ENCODE measurements around the gene BBS1.

BBS1 gene

DNA sequence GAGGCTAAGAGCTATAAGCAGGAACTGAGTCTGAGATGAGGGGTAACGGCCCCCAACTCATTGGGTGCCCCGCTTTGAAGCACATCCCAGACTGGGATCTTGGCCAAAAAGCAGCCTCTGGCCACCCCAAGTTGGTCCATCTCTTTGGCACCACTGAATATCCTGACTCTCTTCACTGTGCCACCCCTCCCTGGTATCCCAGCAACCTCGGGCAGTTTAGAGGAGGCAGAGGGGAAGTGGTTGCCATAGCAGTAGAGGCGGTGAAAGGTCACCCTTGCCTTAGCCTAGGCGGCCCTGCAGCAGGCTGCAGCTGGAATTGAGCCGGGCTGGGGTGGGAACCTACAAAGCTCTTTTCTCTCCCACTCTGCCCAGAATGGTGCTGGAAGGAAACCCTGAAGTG is 42.7 kb upstream of the BBS1 start:
- H2AFZ ChIP-seq (ENCODE audit: insufficient read depth, low read length, poor library complexity), result no peak overlapping the region
- H3K23ac ChIP-seq (ENCODE audit: low read length), result no peak overlapping the region
- H2BK12ac ChIP-seq (ENCODE audit: low read length), result no peak overlapping the region
- H3K18ac ChIP-seq (ENCODE audit: low read length), result no peak overlapping the region
- peak; percentile 31 to 72 for DNase-seq
- H4K12ac ChIP-seq (ENCODE audit: low read depth, low read length), result no peak overlapping the region
- no peak overlapping the region for H3K14ac ChIP-seq (ENCODE audit: low read length)
- H3K4me1 ChIP-seq (ENCODE audit: control insufficient read depth in 1 of 2, insufficient read depth in 2 of 2, low read length in 2 of 2), result peaks cover 9 to 10% of the 10 kb centered on the region in 2 experiments
- peaks cover 4% of the 10 kb centered on the region for H3K79me2 ChIP-seq (ENCODE audit: control insufficient read depth, insufficient read depth, low read length, poor library complexity)
- H3K9ac ChIP-seq (ENCODE audit: low read length), result no peak overlapping the region
- no CpG with 5 or more reads among the region's 6 CpGs for WGBS (ENCODE audit: extremely low coverage, insufficient coverage, insufficient read length)
- no peak overlapping the region for H2BK120ac ChIP-seq (ENCODE audit: insufficient read depth, low read length, poor library complexity)
- no peaks in the 10 kb centered on the region for H3K27me3 ChIP-seq (ENCODE audit: insufficient read depth, low read length)
- H3K4me2 ChIP-seq (ENCODE audit: low read length), result peak overlapping the region; percentile 80
- H3K79me1 ChIP-seq (ENCODE audit: low read length), result peaks cover 9% of the 10 kb centered on the region
- no peak overlapping the region for H3K4ac ChIP-seq (ENCODE audit: low read depth, low read length)
- H3K27ac ChIP-seq (ENCODE audit: low read depth, low read length), result no peak overlapping the region
- no peak overlapping the region for H4K91ac ChIP-seq (ENCODE audit: low read depth, low read length)
- no peak overlapping the region for H2AK5ac ChIP-seq (ENCODE audit: low read length)
- no peak overlapping the region for H3K4me3 ChIP-seq (ENCODE audit: low read depth, low read length)
- H4K8ac ChIP-seq (ENCODE audit: low read depth, low read length), result no peak overlapping the region
- peaks cover 3 to 4% of the 10 kb centered on the region in 2 experiments for H3K36me3 ChIP-seq (ENCODE audit: control insufficient read depth in 1 of 2, insufficient read depth in 2 of 2, low read length in 2 of 2)
- no peak overlapping the region for H2BK5ac ChIP-seq (ENCODE audit: low read depth, low read length, poor library complexity)
- no peaks in the 10 kb centered on the region for H3K9me3 ChIP-seq (ENCODE audit: insufficient read depth, low read depth, low read length)

DNA sequence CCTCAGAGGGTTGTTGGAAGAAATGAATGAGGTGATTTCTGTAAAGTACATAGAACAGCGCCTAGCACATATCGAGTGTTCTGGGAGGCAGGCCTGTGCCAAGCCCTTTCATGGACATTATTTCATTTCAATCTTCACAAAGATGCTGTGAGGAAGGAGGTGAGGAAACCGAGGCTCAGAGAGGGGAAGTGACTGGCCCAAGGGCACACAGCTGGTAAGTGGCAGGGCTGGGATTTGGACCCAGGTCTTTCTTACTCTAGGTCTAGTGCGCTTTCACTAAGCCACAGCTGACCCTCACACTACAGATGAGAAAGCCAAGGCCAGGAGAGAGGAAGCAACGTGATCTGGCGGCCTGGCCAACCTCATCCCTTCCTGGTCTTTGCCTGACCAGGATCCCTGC is 41.7 kb upstream of the BBS1 start:
- no peak overlapping the region for H4K8ac ChIP-seq (ENCODE audit: low read depth, low read length)
- H3K27ac ChIP-seq (ENCODE audit: low read depth, low read length), result no peak overlapping the region
- no peak overlapping the region for H3K4me2 ChIP-seq (ENCODE audit: low read length)
- H3K9me3 ChIP-seq (ENCODE audit: insufficient read depth, low read depth, low read length), result no peaks in the 10 kb centered on the region
- no peaks in the 10 kb centered on the region for H3K27me3 ChIP-seq (ENCODE audit: insufficient read depth, low read length)
- H2AFZ ChIP-seq (ENCODE audit: insufficient read depth, low read length, poor library complexity), result no peak overlapping the region
- no peak overlapping the region for H2BK5ac ChIP-seq (ENCODE audit: low read depth, low read length, poor library complexity)
- WGBS (ENCODE audit: extremely low coverage, insufficient coverage, insufficient read length), result no CpG with 5 or more reads among the region's 6 CpGs
- H3K4ac ChIP-seq (ENCODE audit: low read depth, low read length), result no peak overlapping the region
- H3K18ac ChIP-seq (ENCODE audit: low read length), result no peak overlapping the region
- no peak overlapping the region for H2BK120ac ChIP-seq (ENCODE audit: insufficient read depth, low read length, poor library complexity)
- no peak overlapping the region for H3K4me3 ChIP-seq (ENCODE audit: low read depth, low read length)
- no peak overlapping the region for H3K9ac ChIP-seq (ENCODE audit: low read length)
- peaks cover 4% of the 10 kb centered on the region for H3K79me2 ChIP-seq (ENCODE audit: control insufficient read depth, insufficient read depth, low read length, poor library complexity)
- DNase-seq, result no peak
- no peak overlapping the region for H4K91ac ChIP-seq (ENCODE audit: low read depth, low read length)
- no peak overlapping the region for H2BK12ac ChIP-seq (ENCODE audit: low read length)
- peaks cover 9 to 10% of the 10 kb centered on the region in 2 experiments for H3K4me1 ChIP-seq (ENCODE audit: control insufficient read depth in 1 of 2, insufficient read depth in 2 of 2, low read length in 2 of 2)
- H3K36me3 ChIP-seq (ENCODE audit: control insufficient read depth in 1 of 2, insufficient read depth in 2 of 2, low read length in 2 of 2), result peaks cover 9 to 11% of the 10 kb centered on the region in 2 experiments
- no peak overlapping the region for H4K12ac ChIP-seq (ENCODE audit: low read depth, low read length)
- H3K79me1 ChIP-seq (ENCODE audit: low read length), result peaks cover 9% of the 10 kb centered on the region
- no peak overlapping the region for H3K23ac ChIP-seq (ENCODE audit: low read length)
- no peak overlapping the region for H3K14ac ChIP-seq (ENCODE audit: low read length)
- H2AK5ac ChIP-seq (ENCODE audit: low read length), result no peak overlapping the region

DNA sequence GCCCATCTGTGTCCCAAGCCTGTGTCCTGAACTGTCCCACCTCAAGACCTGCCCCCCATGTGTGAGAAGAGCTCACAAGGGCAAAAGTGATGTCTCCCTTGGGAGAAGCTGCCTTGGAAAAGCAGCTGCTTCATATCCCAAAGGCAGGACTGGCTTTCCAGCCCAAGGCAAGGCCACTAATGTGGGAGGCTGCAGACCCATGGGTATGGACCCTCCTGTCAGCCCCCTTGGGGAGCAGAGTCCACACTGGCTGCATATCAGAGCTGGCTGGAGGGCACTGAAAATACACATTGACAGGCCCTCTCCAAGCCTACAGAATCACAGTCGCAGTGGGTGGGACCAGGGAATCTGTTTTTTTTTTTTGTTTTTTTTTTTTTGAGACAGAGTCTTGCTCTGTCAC is 41.0 kb upstream of the BBS1 start:
- no peak overlapping the region for H4K8ac ChIP-seq (ENCODE audit: low read depth, low read length)
- H3K4me1 ChIP-seq (ENCODE audit: control insufficient read depth in 1 of 2, insufficient read depth in 2 of 2, low read length in 2 of 2), result peaks cover 9 to 10% of the 10 kb centered on the region in 2 experiments
- peaks cover 9% of the 10 kb centered on the region for H3K79me1 ChIP-seq (ENCODE audit: low read length)
- no peak overlapping the region for H3K23ac ChIP-seq (ENCODE audit: low read length)
- no peak overlapping the region for H2BK120ac ChIP-seq (ENCODE audit: insufficient read depth, low read length, poor library complexity)
- H3K18ac ChIP-seq (ENCODE audit: low read length), result no peak overlapping the region
- no peak for DNase-seq
- H2BK12ac ChIP-seq (ENCODE audit: low read length), result no peak overlapping the region
- peaks cover 4% of the 10 kb centered on the region for H3K79me2 ChIP-seq (ENCODE audit: control insufficient read depth, insufficient read depth, low read length, poor library complexity)
- H3K4me2 ChIP-seq (ENCODE audit: low read length), result no peak overlapping the region
- H2AK5ac ChIP-seq (ENCODE audit: low read length), result no peak overlapping the region
- no peak overlapping the region for H4K12ac ChIP-seq (ENCODE audit: low read depth, low read length)
- no peak overlapping the region for H2BK5ac ChIP-seq (ENCODE audit: low read depth, low read length, poor library complexity)
- no peak overlapping the region for H3K27ac ChIP-seq (ENCODE audit: low read depth, low read length)
- H3K27me3 ChIP-seq (ENCODE audit: insufficient read depth, low read length), result no peaks in the 10 kb centered on the region
- H2AFZ ChIP-seq (ENCODE audit: insufficient read depth, low read length, poor library complexity), result no peak overlapping the region
- no peak overlapping the region for H4K91ac ChIP-seq (ENCODE audit: low read depth, low read length)
- no peak overlapping the region for H3K4ac ChIP-seq (ENCODE audit: low read depth, low read length)
- no CpG with 5 or more reads among the region's 1 CpG for WGBS (ENCODE audit: extremely low coverage, insufficient coverage, insufficient read length)
- no peaks in the 10 kb centered on the region for H3K9me3 ChIP-seq (ENCODE audit: insufficient read depth, low read depth, low read length)
- H3K9ac ChIP-seq (ENCODE audit: low read length), result no peak overlapping the region
- H3K36me3 ChIP-seq (ENCODE audit: control insufficient read depth in 1 of 2, insufficient read depth in 2 of 2, low read length in 2 of 2), result peaks cover 12 to 18% of the 10 kb centered on the region in 2 experiments
- H3K14ac ChIP-seq (ENCODE audit: low read length), result no peak overlapping the region
- H3K4me3 ChIP-seq (ENCODE audit: low read depth, low read length), result no peak overlapping the region

DNA sequence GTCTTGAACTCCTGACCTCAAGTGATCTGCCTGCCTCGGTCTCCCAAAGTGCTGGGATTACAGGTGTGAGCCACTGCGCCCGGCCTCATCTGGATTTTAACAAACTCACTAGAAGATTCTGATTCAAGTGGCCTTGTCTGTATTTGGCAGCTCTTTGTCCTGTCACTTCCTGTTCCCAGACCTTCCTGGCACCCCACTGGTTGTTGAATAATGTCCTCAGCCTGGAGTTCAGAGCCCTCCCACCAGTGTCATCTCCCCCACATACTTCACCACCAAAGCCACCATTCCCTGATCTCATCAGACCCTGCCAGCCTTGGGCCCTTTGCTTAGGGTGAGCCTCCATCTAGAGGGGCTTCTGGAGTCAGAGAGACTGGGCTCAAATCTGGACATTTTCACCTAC is 40.4 kb upstream of the BBS1 start:
- Histone ChIP-seq H3K4me3 (ENCODE audit: low read depth, low read length) (no peak overlapping the region), H2BK120ac (ENCODE audit: insufficient read depth, low read length, poor library complexity) (no peak overlapping the region), H3K9ac (ENCODE audit: low read length) (no peak overlapping the region), H3K4me2 (ENCODE audit: low read length) (no peak overlapping the region), H4K12ac (ENCODE audit: low read depth, low read length) (no peak overlapping the region), H2BK5ac (ENCODE audit: low read depth, low read length, poor library complexity) (no peak overlapping the region), H3K27me3 (ENCODE audit: insufficient read depth, low read length) (no peaks in the 10 kb centered on the region), H2AK5ac (ENCODE audit: low read length) (no peak overlapping the region), H3K4ac (ENCODE audit: low read depth, low read length) (no peak overlapping the region), H4K8ac (ENCODE audit: low read depth, low read length) (no peak overlapping the region), H3K23ac (ENCODE audit: low read length) (no peak overlapping the region), H3K79me1 (ENCODE audit: low read length) (peaks cover 9% of the 10 kb centered on the region), H3K18ac (ENCODE audit: low read length) (no peak overlapping the region), H3K9me3 (ENCODE audit: insufficient read depth, low read depth, low read length) (no peaks in the 10 kb centered on the region), H3K27ac (ENCODE audit: low read depth, low read length) (no peak overlapping the region), H4K91ac (ENCODE audit: low read depth, low read length) (no peak overlapping the region), H3K14ac (ENCODE audit: low read length) (no peak overlapping the region), H2BK12ac (ENCODE audit: low read length) (no peak overlapping the region), H3K36me3 (ENCODE audit: control insufficient read depth in 1 of 2, insufficient read depth in 2 of 2, low read length in 2 of 2) (peaks cover 12 to 18% of the 10 kb centered on the region in 2 experiments), H3K4me1 (ENCODE audit: control insufficient read depth in 1 of 2, insufficient read depth in 2 of 2, low read length in 2 of 2) (peaks cover 9 to 10% of the 10 kb centered on the region in 2 experiments), H3K79me2 (ENCODE audit: control insufficient read depth, insufficient read depth, low read length, poor library complexity) (peaks cover 4% of the 10 kb centered on the region), H2AFZ (ENCODE audit: insufficient read depth, low read length, poor library complexity) (no peak overlapping the region)
- no CpG with 5 or more reads among the region's 3 CpGs for WGBS (ENCODE audit: extremely low coverage, insufficient coverage, insufficient read length)
- DNase-seq, result no peak
